HG03342 (cell line): Measurements from ENCODE around the gene HACD2.
A peak's percentile ranks its signal among the peaks of the same experiment; 100 is the strongest.

ENCODE experiments used
- ATAC-seq: cut with Tn5 transposase; IDR thresholded peaks from one replicate; pipeline ENCODE4 v1.9.1; 2021; ENCODE audit warnings: mild to moderate bottlenecking, moderate library complexity; ENCODE audit not compliant: unreplicated experiment

Gene HACD2

GRCh38 chr3:123584988-123585937 lies at the start of gene HACD2:
HACD2 (minus strand) TSS chr3:123585053; CDS start chr3:123585027, 26 bp downstream.
- ATAC-seq: peak; percentile 89

DNA sequence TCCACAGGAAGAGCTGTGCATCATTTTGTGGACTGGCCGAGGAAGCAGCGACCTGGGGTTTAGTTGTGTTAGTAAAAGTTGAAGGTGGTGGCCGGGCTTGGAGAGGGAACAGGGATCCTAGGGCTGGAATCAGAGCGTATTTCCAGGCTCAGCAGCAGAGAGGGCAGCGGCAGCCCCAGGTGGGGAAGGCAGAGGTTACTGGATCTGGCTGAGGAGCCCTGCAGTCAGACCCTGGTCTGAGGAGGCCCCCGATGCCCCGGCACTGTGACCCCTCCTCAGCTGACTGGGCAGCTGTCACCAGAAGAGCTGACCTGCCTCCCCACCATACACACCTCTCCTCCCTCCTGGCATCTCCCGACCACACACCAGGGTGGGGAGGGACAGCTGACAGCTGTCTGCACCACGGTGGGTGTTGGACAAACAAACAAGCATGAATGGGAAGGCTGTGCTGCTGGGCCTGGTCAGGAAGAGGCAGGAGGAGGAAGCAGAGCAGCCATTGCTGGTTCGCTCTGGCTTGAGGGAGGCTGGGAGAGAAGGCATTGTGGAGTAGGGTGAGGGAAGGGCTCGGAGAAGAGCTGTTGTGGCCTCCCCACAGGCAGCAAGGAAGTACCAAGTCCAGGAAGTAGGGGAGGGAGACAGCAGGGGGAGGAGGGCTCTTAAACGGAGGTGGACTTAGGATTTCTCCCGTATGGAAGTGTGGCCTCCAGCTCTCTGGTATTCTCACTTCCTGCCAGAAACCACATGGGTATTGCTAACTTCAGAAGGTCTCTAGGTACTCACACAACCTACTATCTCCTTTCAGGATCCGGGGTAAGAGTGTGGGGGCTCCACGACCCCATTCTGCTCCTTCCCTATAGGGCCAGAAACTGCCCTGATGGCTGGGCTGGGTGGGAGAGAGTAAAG lies 49.5 kb upstream of the HACD2 start:
- no peak for ATAC-seq

DNA sequence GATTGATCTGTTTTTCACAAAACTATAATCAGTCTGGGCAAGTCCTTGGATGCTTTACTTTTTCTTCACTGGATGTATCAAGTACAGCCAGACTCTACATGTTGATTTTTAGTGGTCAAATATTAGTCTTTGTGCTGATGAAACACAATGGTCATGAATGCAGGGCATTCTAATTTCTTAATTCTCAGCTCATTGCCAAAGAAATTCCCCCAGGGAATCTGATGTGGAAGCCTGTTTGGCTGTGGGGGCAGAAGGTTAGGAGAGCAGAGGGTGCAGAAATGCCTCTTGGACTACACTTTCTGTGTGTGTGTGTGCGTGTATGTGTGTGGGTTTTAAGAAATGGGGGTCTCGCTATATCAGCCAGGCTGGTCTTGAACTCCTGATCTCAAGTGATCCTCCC lies 48.7 kb upstream of the HACD2 start:
- no peak for ATAC-seq

DNA sequence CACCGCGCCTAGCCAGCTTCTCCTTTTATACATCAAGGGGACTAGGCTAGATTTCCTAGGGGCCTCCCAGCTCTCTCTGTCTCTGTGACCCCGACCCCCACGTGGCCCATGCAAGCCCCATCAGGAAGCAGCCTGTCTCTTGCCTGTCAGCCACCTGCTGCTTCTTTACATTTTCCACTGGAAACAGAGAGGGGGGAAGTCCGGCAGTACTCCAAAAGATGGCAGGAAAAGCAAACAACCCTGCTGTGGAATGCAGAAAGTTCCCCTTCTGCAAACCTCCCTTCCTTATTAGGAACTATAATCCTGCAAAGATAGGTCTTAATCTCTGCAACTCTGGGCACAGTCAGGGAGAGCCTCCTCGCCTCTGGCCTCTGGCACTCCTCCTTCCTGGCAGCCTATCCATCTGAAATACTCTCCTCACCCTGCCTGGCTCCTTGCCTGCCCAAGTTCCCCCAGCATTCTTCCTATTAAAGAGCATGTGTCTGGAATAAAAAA lies 47.4 kb upstream of the HACD2 start:
- no peak for ATAC-seq

DNA sequence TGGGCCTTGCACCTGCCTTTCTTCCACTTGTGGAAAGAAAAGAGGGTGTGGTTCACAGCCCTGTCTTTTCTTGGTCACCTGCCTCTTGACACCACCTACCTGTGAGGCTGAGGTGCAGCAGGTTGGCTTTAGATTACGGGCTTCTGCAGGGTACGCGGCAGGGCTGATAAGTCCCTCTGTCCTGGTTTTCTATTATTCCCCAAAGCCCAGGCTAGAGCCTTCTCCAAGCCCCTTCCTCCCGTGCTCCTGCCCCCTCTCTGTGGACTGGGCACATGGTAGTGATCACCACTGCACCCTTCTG lies 44.8 kb upstream of the HACD2 start:
- ATAC-seq: no peak

DNA sequence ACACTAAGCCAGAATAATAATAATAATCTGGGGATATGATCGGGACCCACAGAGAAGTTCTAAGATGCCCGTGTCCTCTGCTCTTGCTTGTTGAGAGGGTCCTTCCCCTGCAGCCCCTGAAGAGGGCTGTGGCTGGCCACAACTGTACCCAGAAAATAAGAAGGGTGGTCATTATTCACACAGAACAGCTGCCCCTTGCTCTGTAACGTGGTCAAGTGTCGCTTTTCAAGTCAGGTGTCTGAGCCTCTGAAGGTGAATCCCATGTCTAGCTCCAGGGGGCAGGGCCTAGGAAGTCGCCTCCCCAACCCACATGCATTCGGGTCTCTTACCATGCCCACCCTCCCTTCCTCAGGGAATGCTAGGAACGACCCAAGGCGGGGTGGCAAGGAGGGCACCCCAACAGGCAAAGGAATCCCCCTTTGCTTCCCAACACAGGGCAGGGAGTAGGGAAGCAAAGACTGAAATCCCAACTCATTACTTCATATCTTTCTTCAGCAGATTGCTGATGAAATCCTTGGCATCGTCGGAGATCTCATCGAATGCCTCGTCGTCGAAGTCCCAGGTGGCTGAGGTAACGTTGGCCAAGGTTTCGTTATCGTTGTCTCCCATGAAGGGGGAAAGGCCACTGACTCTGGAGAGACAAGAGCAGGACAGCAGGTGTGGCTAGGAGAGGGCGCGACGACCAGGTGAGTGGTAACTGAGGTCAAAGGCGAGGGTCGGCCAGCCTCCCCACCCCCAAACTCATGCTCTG lies 44.3 kb upstream of the HACD2 start:
- ATAC-seq: no peak

DNA sequence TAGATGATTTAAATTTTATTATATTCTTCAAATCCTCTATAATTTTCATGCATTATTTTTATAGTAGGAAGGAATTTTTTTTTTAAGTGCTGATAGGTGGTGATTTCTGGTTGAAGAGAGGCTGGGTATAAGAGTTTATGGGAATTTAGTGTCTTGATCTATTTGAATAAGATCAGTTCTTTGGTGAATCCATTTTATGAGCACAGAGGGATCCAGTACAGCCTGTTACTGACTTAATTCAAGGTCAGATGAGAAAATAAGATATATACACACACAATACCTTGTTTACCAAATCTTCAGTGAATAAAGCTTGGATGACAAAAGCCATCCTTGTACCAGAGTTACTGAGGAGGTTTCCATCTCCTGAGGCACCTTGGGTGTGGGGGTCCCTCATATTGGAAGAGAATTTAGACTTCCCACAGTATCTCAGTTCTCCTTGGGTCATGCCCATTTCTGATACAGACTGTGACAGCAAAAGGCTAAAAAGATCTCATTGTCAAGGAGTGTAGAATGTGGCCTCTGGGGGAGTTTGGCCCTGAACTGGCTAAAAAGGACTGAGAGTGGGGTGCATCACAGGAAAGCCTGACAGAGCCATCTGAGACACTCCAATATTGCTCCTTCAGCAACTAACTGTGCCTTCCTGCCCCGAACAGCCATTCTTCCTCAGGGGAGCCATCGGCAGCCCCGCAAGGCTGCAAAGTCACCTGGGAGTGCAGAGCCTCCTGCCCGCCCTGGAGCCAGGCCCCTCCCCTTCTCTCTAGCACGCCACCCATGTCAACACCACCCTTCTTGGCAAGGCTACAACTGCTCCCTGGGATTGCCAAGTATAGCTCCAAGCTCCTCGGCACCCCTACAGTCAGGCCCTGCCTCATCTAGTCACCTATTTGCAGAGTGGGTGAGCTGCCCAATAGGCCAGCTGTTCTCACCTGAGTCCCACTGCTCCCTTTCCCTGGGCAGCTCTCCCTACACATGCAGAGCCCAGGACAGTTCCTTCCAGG lies 43.1 kb upstream of the HACD2 start:
- ATAC-seq: no peak

DNA sequence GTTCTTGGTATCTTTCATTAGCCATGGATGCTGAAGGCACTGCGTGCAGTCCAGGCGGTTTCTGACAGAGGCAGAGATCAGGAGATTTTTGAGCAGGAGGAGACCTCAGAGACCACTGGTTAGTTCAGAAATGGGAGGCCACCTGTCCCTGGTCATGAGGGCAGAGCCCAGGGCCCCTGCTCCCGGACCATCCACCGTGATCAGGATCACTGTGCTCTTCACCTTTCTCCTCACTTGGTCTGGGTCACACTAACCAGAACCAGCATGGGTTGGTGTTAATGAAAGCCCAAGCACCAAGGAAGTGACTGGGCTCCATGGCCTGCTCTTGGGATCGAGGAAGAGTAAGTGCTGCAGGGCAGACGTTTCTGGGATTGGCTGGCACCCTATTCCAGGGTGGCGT lies 42.0 kb upstream of the HACD2 start:
- no peak for ATAC-seq

- no peak for ATAC-seq
Measured at GRCh38 chr3:123624302-123624701, 39.4 kb upstream of the HACD2 start.

DNA sequence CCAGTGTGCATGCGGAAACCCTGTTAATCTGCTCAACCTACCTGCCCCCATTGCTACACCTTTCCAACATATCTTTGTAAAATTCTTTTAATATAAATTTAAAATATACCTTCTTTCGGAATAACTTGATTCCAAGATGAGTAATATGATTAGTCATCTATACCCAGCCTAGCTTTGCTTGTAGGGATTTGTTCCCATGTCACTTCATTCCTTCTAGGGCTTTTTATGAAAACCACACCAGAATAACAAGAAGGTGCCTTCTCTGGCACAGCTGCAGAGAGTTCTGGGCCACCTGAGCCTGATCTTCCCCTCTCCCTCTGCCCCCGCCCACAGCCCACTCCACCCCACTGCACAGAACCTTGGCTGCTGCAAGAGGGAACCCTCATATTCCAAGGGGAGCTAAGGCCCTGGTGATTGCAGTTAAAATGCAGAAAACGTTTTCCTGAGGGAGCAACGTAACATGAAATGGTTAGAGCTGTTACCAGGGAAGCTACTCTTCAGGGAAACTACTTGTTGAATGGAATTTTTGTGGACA lies 38.6 kb upstream of the HACD2 start:
- ATAC-seq: no peak

- no peak for ATAC-seq
Measured at GRCh38 chr3:123622766-123623165, 37.9 kb upstream of the HACD2 start.

- no peak for ATAC-seq
Measured at GRCh38 chr3:123621850-123622189, 37.0 kb upstream of the HACD2 start.

- ATAC-seq: no peak
Measured at GRCh38 chr3:123621186-123621849, 36.5 kb upstream of the HACD2 start.

GRCh38 chr3:123620343-123620742 lies 35.5 kb upstream of the HACD2 start:
- ATAC-seq: no peak

DNA sequence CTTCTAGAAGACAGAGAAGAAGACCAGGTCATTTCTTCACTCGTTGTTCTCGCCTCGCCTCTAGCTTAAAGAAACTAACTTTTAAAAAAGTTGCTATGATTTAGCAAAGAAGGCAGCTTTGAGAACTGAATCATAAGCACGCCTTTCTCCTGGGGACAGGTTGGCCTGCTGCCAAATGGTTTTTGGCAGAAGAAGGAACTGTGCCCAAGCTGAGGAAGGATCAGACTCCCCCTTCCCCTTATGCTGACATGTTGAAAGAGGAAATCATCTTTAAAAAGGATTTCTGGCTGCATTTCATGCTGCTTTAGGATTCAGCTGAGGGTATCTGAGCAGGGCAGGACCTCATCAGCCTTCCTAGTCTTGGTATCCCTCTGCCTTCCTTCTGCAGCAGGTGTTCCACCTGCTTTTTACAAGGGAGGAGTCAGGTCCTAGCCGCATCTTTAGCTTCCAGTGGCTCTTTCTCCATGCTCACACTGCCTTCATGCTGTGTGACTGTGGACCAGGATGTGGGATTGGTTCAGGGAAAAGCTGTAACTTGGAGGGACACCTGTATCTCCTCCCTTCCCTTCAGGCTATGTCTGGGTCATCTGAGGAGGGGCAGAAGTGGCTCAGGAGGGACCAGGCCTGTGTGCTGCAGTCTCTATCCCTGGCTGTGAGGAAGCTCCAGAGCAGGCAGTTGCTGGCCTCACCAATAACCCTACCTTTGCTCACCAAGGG lies 34.1 kb upstream of the HACD2 start:
- ATAC-seq: no peak

DNA sequence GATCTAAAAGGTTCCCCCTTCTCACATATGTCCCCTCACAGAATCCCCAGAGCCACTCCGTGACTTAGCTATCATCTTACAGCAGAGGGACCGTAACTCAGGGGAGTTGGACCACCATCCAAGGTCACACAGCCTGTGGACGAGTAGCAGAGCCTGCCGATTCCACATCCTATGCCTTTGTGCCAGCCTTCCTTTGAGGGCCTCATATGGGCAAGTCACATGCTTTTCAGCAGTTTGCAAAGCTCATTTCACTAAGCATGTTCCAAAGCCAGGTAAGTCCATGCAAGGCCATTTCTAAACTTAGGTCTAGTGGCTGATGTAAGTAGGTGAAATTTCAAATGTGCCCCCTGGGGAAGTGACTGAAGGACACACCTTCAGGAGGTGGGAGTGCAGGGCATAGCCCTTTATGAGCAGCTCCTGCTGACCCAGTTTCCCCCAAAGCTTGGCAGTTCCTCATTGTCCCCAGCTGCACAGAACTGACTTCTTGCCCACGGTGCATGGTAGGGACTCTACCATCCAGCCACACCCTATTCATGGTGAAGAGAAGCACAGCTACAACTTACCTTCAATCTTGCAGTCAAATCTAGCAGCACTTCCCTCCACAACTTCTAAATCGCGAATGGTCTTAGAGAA lies 33.3 kb upstream of the HACD2 start:
- ATAC-seq: no peak

GRCh38 chr3:123616593-123616992 lies 31.7 kb upstream of the HACD2 start:
- no peak for ATAC-seq

DNA sequence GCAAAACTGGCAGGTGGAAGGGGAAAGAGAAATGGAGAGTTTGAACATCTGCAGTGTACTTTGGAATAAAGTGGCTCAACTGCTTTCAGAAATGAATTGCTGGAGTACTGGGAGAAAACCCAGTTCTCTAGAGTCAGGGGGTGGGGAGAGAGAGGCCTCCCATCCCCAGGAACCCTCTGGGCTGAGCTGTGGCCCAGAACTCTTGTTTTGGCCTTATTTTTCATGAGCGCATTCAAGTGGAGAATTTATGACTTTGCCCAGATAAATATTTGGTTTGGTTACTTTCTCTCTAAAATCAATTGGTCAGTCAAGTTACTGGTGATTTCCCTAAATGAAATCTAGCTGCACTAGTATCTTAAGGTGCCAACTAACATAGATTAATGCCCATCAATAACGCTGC lies 28.7 kb upstream of the HACD2 start:
- ATAC-seq: no peak
